ENCODE measurements around the gene MGAT5.

DNA sequence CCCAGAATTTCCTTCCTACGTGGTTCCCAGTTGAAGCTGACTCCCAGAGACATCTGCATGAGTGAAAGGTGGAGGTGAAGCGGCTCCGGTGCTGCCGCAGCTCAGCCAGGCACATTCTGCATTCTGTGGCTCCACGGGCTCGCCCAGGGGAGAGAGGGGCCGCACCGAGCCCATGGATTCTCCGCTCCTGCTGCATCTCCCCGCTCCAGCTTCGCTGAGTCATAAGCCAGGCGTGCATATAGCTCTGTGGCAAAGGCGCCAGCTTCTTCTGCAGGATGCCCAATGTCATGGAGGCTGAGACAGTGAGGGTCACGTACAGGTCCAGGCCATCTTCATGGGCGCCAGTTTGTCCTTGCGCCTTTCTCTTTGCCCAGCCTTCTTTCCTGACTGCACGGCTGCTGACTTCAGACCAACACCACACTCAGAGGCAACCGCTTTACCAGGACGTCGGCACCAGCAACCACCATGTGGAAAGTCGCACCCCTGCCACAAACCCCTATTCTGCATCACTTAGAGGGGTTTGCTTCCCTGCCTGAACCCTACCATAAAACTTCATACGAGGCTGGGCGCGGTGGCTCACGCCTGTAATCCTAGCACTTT, 215.7 kb downstream of the MGAT5 start:
- no peak for TF ChIP-seq CTCF (IDR thresholded peaks at IDR 0.05; ENCODE audit: low read depth, low read length)
- TF ChIP-seq POLR2A (IDR thresholded peaks at IDR 0.05; ENCODE audit: extremely low read depth, insufficient read length) = no peak

All from NB4 (cell line).